Limb (tissue), 2 donors: ENCODE data around the gene MSMB.

ENCODE experiments used
- DNase-seq, 2 donors: peaks; one replicate each; pipeline ENCODE4 v3.0.0-alpha.2; 2016; ENCODE audit errors: extremely low spot score in 2 of 2

Gene MSMB

GRCh38 chr10:46033602-46034011, 12.5 kb downstream of the MSMB start:
- no peak for DNase-seq

DNA sequence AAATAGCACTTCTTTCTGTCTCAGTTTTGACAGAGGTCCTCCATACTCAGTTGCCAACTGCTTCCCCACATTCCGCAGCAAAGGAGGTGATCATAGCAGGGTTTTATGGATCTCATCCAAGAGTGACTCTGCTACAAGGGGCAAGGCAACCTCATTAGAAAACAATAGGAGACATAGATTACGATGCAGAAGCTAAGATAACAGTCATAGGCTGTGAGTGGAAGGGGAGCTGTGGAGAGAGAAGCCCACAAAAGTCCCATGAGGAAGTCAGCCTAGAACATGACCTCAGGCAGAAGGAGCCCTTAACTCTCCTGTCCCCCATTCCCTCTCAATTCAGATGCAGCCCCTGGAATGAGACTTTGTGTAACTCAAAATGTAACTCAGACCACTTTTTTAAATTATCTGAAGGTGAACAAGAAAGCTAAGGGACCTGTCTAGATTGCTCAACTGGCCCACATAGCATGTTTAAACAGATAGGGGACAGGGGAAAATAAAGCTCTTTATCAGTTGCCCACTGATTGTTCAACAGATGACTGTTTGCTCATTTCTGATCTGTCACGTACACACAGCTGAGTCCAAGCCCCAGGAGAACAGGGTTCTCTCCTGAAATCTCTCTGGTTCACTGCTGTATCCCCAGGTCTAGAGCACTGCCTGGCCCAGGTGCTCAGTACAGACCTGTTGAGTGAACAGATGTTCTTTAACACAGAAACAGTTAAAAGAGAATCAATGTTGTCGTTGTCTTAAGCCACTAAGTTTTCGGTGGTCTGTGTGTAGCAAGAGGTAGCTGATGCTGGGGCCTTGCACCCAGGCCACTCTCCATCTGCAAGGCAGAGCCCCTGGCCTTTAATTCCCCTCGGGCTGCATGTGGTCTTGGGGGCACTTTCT, 14.2 kb downstream of the MSMB start:
- no peak for DNase-seq

DNA sequence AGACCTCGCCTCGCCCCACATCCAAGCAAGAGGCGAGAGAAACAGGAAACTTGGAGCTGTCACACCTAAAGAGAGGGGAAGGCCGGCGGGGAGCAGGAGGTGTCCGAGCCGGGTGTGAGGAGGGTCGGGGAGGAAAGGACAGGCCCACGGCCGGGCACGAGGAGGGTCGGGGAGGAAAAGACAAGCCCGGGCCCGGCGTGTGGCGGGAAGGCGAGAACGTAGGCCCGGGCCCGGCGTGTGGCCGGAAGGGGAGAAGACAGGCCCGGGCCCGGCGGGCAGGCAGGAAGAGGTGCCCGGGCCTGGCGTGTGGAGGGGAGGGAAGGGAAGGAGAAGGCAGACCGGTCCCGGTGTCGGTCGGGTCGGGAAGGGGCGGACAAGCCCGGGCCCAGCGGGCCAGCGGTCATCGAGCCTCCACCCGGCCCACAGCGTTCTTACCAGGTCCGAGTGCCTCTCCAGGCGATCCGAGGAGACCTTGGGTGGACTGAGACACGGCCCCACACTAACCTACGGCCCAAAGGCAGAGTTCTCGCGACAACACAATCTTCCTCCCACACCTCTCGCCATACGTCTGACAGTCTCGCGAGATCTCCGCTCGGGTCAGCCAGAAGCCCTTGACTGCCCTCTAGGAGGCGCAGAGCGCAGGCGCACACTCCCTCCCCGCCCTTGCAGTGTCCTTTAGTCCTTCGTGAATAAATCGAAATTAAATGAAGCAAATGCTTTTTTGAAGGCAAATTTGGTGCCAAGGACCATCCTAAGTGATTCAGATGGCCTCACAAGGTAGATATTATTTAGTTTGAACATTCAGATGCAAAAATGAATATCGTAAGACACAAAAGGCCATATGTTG, 15.8 kb downstream of the MSMB start, which contains the start of gene NCOA4:
Gene NCOA4 (minus strand): TSS at position 533 of the 847 bp plus-strand sequence. CDS start 13,943 bp downstream, outside the sequence.
- peak; percentile 96 to 98 for DNase-seq

GRCh38 chr10:46029461-46030030, 16.5 kb downstream of the MSMB start:
- DNase-seq: no peak

- peak in 1 of 2 donors; percentile 27 for DNase-seq
Measured at GRCh38 chr10:46028584-46029460, 17.2 kb downstream of the MSMB start.

DNA sequence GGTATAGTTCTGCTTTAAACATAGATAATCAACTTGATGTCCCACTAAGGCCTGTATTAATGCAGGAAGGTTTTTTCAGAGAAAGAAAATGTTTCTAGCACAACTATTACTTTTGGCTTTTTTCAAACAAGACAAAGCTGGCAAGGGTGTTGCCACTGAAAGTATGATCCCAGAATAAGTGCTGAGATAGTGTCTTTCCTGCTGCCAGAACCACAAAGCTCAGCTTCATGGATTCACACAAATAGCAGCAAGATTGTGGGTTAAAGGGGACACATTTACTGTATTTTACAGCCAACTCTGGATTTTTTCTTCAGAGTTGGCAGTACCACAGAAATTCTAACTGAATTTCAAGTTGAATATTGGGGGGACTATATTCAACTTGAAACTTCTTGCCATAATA, 20.0 kb downstream of the MSMB start:
- DNase-seq: no peak

DNA sequence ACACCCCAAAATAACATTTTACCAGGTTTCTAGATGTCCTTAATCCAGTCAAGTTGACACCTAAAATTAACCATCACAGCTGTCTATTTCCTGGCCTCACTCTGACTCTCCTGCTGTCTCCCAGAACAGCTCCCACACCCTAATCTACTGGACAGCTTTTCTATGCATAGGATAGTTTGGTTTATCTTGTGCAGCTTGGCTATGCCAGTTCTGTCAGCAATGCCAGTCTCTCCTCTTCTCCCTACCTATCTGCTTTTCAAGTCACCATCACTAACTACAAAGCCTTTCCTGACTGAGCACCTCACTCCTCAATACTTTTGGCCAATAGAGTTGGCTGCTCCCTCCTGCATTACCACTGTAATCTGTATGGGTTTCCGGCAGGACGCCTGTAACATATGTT, 20.7 kb downstream of the MSMB start:
- no peak for DNase-seq

GRCh38 chr10:46024948-46025347, 21.1 kb downstream of the MSMB start:
- DNase-seq: no peak

GRCh38 chr10:46022978-46023702, 22.9 kb downstream of the MSMB start:
- peak; percentile 74 to 85 for DNase-seq

- no peak for DNase-seq
Measured at GRCh38 chr10:46020344-46020657, 25.8 kb downstream of the MSMB start.

DNA sequence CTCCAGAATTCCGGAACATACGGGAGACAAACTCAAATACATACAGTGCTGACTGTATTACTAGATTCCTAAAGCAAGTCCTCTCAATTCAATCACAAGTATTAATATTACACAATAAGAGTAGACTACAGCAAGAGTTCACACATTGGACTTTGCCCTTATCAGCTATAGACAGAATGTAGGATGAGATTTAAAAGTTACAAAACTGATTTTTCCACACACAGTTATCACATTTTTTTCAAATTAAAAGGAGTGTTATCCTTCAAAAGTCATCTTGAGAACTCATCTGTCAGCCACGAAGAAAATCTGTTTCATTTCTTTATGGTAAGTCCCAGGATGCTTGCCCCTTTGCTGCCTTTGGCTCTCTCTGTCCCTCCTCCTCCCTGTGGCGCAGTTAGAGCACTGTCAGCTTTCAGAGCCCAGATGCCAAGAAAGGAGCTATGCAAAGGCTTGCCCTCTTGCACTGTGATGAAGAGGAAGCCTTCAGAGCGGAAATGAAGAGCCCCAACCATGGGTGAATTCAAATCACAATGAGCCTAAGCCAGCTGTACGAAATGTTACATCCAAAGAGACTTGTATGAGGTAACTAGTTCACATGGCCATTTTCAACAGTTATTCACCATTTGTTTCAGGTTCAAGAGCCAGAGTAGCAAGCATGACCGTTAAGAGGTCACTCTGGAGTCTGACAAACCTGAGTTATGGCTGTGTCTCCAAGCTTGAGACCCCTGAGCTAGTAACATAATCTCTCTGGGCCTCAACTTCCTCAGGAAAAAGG, 26.3 kb downstream of the MSMB start:
- no peak for DNase-seq

GRCh38 chr10:46019177-46019528, 26.9 kb downstream of the MSMB start:
- no peak for DNase-seq

- no peak for DNase-seq
Measured at GRCh38 chr10:46018453-46019176, 27.5 kb downstream of the MSMB start.

GRCh38 chr10:46017733-46018132, 28.3 kb downstream of the MSMB start:
- DNase-seq: no peak

- no peak for DNase-seq
Measured at GRCh38 chr10:46016811-46017210, 29.3 kb downstream of the MSMB start.

DNA sequence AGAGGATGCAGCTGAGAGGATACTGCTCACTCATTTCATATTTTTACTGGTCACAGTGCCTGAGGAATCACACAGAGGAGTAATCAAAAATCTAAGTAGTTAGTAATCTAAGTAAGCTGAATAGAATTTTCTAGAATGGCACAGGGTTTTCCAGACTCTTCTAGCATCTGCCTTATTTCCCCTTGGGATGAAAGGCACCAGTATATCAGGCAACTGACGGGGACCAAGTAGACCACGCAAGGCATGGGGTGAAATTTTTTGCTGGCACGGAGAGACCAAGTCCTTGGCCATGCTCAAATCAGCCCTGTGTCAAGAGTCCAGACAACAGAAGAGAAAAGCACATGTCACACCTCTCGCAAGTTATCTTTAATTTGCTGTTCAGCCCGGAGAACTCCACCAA, 29.9 kb downstream of the MSMB start:
- DNase-seq: no peak

DNA sequence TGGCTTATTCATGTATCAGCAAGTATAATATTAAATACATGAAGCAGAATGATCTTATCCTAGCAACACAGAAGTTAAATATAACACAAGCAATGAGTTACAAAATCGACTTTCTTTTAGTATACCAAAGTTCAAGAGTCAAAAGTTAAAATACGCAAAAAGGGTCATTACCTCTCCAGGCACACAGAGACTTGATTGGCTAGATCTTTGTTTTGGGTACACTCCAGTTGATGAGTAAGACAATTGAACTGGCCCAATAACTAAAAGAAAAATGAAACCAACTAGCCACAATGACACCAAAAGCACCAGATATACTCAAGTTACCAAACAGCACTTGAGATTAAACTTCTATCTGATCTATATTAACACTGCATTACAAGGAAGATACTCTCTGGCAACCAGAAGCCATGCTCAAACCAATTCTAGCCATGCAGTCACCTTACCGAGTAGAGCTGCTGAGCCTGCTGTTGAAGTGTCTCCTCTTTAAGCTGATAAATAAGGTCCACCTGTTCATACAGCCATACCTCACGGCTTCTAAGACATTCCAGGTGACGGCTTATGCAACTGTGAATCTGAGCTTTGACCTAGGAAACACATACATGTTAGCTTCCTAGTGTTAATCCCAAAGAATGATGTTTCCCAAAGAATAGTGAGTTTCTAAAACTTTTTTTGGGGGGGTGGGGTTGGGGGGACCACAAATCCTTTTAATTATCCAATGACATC, 31.2 kb downstream of the MSMB start:
- no peak for DNase-seq

- no peak for DNase-seq
Measured at GRCh38 chr10:46014206-46014605, 31.9 kb downstream of the MSMB start.
